NT2/D1 (cell line): ENCODE measurements around the gene PLA2R1.

Source experiments
- SUZ12 ChIP-seq: IDR thresholded peaks from 2 replicates; pipeline ENCODE4 v1.6.1; 2011; ENCODE audit not compliant: insufficient read length, insufficient read depth; ENCODE audit errors: extremely low read depth
- YY1 ChIP-seq: IDR thresholded peaks from 2 replicates; pipeline ENCODE4 v1.6.1; 2011; ENCODE audit not compliant: insufficient read length, insufficient read depth
- ZNF274 ChIP-seq: IDR thresholded peaks from 2 replicates; pipeline ENCODE4 v1.6.1; 2011; ENCODE audit warnings: mild to moderate bottlenecking, low read depth, low read length

DNA sequence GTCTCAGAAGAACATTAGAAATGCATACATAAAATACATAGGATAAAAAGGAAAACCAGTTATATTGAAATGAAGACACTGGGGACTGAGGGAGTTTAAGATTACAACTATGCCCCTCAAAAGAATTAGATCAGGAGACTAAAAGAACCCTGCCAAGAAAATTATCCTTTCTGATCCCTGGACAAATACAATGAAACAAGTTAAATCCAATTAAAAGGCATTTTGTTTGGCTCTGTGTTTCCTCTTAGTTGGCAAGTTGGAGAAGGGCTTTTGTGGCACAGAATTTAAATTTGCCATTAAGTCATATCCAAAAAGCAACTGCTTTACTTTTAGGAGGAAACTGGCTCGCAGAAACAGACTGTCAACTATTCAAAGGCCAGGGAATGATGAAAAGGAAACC, 165.3 kb downstream of the PLA2R1 start:
- TF ChIP-seq YY1, result no peak
- no peak for TF ChIP-seq SUZ12
- no peak for TF ChIP-seq ZNF274
